Neuron (in vitro differentiated cells): Measurements from ENCODE around the gene TPBGL.
A peak's percentile ranks its signal among the peaks of the same experiment; 100 is the strongest.

Experiments
- H2AFZ ChIP-seq: one replicate; pipeline ENCODE4 v1.6.1; 2013; ENCODE audit warnings: low read depth, mild to moderate bottlenecking, inconsistent platforms, low read length, moderate library complexity
- H3K27me3 ChIP-seq: one replicate; pipeline ENCODE4 v1.6.1; 2013; ENCODE audit warnings: low read length; ENCODE audit not compliant: insufficient read depth
- H3K36me3 ChIP-seq: one replicate; pipeline ENCODE4 v1.6.1; 2013; ENCODE audit warnings: low read length; ENCODE audit not compliant: insufficient read depth
- H3K4me1 ChIP-seq: one replicate; pipeline ENCODE4 v1.6.1; 2013; ENCODE audit warnings: low read length; ENCODE audit not compliant: insufficient read depth
- H3K4me3 ChIP-seq: 2 replicates; pipeline ENCODE4 v1.5.1; 2013; ENCODE audit warnings: mild to moderate bottlenecking, low read length, moderate library complexity
- H3K9me3 ChIP-seq: one replicate; pipeline ENCODE4 v1.6.1; 2013; ENCODE audit warnings: low read length

Gene TPBGL

GRCh38 chr11:75240311-75241035 is at the start of gene TPBGL:
TPBGL (plus strand) TSS chr11:75240774; CDS start chr11:75241050, 276 bp downstream.
- Histone ChIP-seq H3K27me3 (peaks cover 25% of the 10 kb centered on the region), H3K4me3 (peak within 1 kb of the TSS; percentile 65), H3K9me3 (no peaks in the 10 kb centered on the region), H3K4me1 (peaks cover 3% of the 10 kb centered on the region), H2AFZ (peak within 1 kb of the TSS; percentile 87), H3K36me3 (no peaks in the 10 kb centered on the region)

GRCh38 chr11:75191330-75191717 is 49.2 kb upstream of the TPBGL start:
- no peak overlapping the region for H3K4me3 ChIP-seq
- no peak overlapping the region for H2AFZ ChIP-seq
- H3K4me1 ChIP-seq = peaks cover 7% of the 10 kb centered on the region
- no peaks in the 10 kb centered on the region for H3K36me3 ChIP-seq
- H3K27me3 ChIP-seq = no peaks in the 10 kb centered on the region
- H3K9me3 ChIP-seq = no peaks in the 10 kb centered on the region

- Histone ChIP-seq H3K9me3 (no peaks in the 10 kb centered on the region), H3K36me3 (no peaks in the 10 kb centered on the region), H3K4me1 (peaks cover 7% of the 10 kb centered on the region), H2AFZ (no peak overlapping the region), H3K4me3 (no peak overlapping the region), H3K27me3 (no peaks in the 10 kb centered on the region)
Measured at GRCh38 chr11:75193271-75193670, 47.3 kb upstream of the TPBGL start.

- no peaks in the 10 kb centered on the region for H3K36me3 ChIP-seq
- no peaks in the 10 kb centered on the region for H3K27me3 ChIP-seq
- no peak overlapping the region for H3K4me3 ChIP-seq
- H3K9me3 ChIP-seq = no peaks in the 10 kb centered on the region
- peaks cover 7% of the 10 kb centered on the region for H3K4me1 ChIP-seq
- H2AFZ ChIP-seq = no peak overlapping the region
Measured at GRCh38 chr11:75193711-75194110, 46.9 kb upstream of the TPBGL start.

- H3K4me3 ChIP-seq = no peak overlapping the region
- no peaks in the 10 kb centered on the region for H3K27me3 ChIP-seq
- H2AFZ ChIP-seq = no peak overlapping the region
- peaks cover 7% of the 10 kb centered on the region for H3K4me1 ChIP-seq
- H3K9me3 ChIP-seq = no peaks in the 10 kb centered on the region
- H3K36me3 ChIP-seq = no peaks in the 10 kb centered on the region
Measured at GRCh38 chr11:75194147-75194546, 46.4 kb upstream of the TPBGL start.

- Histone ChIP-seq H3K27me3 (no peaks in the 10 kb centered on the region), H2AFZ (no peak overlapping the region), H3K4me1 (peaks cover 7% of the 10 kb centered on the region), H3K36me3 (no peaks in the 10 kb centered on the region), H3K9me3 (no peaks in the 10 kb centered on the region), H3K4me3 (no peak overlapping the region)
Measured at GRCh38 chr11:75195167-75195962, 45.2 kb upstream of the TPBGL start.

- Histone ChIP-seq H3K27me3 (no peaks in the 10 kb centered on the region), H3K36me3 (no peaks in the 10 kb centered on the region), H3K4me1 (peaks cover 2% of the 10 kb centered on the region), H3K9me3 (no peaks in the 10 kb centered on the region), H2AFZ (no peak overlapping the region), H3K4me3 (no peak overlapping the region)
Measured at GRCh38 chr11:75196426-75196825, 44.1 kb upstream of the TPBGL start.

- no peaks in the 10 kb centered on the region for H3K36me3 ChIP-seq
- H3K4me1 ChIP-seq = no peaks in the 10 kb centered on the region
- no peak overlapping the region for H3K4me3 ChIP-seq
- no peak overlapping the region for H2AFZ ChIP-seq
- H3K27me3 ChIP-seq = no peaks in the 10 kb centered on the region
- H3K9me3 ChIP-seq = no peaks in the 10 kb centered on the region
Measured at GRCh38 chr11:75197512-75198277, 42.9 kb upstream of the TPBGL start.

- Histone ChIP-seq H3K4me3 (no peak overlapping the region), H2AFZ (no peak overlapping the region), H3K27me3 (no peaks in the 10 kb centered on the region), H3K36me3 (no peaks in the 10 kb centered on the region), H3K9me3 (no peaks in the 10 kb centered on the region), H3K4me1 (no peaks in the 10 kb centered on the region)
Measured at GRCh38 chr11:75198278-75198973, 42.1 kb upstream of the TPBGL start.

- no peaks in the 10 kb centered on the region for H3K36me3 ChIP-seq
- no peaks in the 10 kb centered on the region for H3K27me3 ChIP-seq
- no peaks in the 10 kb centered on the region for H3K4me1 ChIP-seq
- no peaks in the 10 kb centered on the region for H3K9me3 ChIP-seq
- H2AFZ ChIP-seq = no peak overlapping the region
- H3K4me3 ChIP-seq = no peak overlapping the region
Measured at GRCh38 chr11:75199412-75199955, 41.1 kb upstream of the TPBGL start.

GRCh38 chr11:75200051-75200450 is 40.5 kb upstream of the TPBGL start:
- Histone ChIP-seq H3K4me1 (no peaks in the 10 kb centered on the region), H3K4me3 (no peak overlapping the region), H2AFZ (no peak overlapping the region), H3K27me3 (no peaks in the 10 kb centered on the region), H3K36me3 (no peaks in the 10 kb centered on the region), H3K9me3 (no peaks in the 10 kb centered on the region)

- H3K4me1 ChIP-seq = no peaks in the 10 kb centered on the region
- no peaks in the 10 kb centered on the region for H3K36me3 ChIP-seq
- H3K27me3 ChIP-seq = no peaks in the 10 kb centered on the region
- H2AFZ ChIP-seq = no peak overlapping the region
- no peak overlapping the region for H3K4me3 ChIP-seq
- no peaks in the 10 kb centered on the region for H3K9me3 ChIP-seq
Measured at GRCh38 chr11:75200531-75200930, 40.0 kb upstream of the TPBGL start.
